Transverse colon (tissue), 3 donors: ENCODE measurements around the gene SORL1.

Experiments used
- CTCF ChIP-seq, 5 experiments: fragments of 200-600 bp in 3 of 5; fragments of 450-650 bp in 2 of 5; sonication (generic) in 3 of 5; IDR thresholded peaks; 1 replicate in 2 of 5; 2 replicates in 3 of 5; pipeline ENCODE4 v1.5.1; 2016 to 2017; ENCODE audit warnings: antibody characterized with exemption in 5 of 5, inconsistent platforms in 3 of 5, mild to moderate bottlenecking in 2 of 5, moderate library complexity in 1 of 5
- POLR2A ChIP-seq: fragments of 450-650 bp; IDR thresholded peaks from one replicate; pipeline ENCODE4 v1.6.1; 2016; ENCODE audit warnings: antibody characterized with exemption, mild to moderate bottlenecking, moderate library complexity

GRCh38 chr11:121576531-121576930 is 124.4 kb downstream of the SORL1 start:
- TF ChIP-seq POLR2A = no peak
- TF ChIP-seq CTCF (IDR thresholded peaks at IDR 0.05) = no peak
